NCI-H524 treated with DMSO at 0.1 percent for 48 hours (cell line): ENCODE measurements around the gene PLTP.
"Not testable (repeated sequence)": the region's sequence is repeated elsewhere in the genome, so short reads cannot be mapped to it uniquely, and the experiment has no call there.

Experiments
- DNase-seq: peaks from one replicate; lab custom pipeline; 2025; lab: John Stamatoyannopoulos, UW

The PLTP gene

GRCh38 chr20:45911486-45912343, at the start of gene PLTP:
PLTP (minus strand) TSS chr20:45912155; CDS start chr20:45911452, 703 bp downstream.
- no peak for DNase-seq

DNA sequence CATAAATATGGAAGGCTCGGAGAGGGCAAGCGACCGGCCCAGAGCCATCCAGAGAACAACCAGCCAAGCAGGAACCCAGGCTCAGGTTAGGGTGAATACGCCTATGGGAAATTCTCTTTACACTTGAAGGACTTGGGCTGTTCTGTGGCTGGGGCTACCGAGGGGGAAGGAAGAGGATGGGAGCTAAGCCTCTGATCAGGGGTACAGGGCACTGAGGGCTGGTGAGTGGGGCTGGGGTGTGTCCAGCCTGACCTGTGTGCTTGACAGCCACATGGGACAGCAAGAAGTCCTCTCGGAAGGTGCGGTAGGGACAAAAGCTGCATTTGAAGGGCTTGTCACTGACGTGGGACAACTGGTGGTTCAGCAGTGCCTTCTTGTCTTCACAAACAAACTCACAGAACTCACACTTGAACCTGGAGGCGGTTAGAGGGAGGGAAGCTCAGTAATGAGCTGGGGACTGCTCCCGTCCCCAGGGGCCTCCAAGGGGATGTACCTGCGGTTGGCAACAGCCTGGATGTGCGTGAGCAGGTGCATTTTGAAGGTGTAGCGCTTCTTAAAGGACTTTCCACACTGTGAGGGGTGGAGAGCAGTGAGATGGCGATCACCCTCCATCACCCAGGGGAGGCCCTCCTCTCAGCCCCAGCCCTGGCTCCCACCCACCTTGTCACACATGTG, 48.1 kb upstream of the PLTP start:
- DNase-seq = no peak

- no peak for DNase-seq
Observed at GRCh38 chr20:45959126-45959525, 47.2 kb upstream of the PLTP start.

DNA sequence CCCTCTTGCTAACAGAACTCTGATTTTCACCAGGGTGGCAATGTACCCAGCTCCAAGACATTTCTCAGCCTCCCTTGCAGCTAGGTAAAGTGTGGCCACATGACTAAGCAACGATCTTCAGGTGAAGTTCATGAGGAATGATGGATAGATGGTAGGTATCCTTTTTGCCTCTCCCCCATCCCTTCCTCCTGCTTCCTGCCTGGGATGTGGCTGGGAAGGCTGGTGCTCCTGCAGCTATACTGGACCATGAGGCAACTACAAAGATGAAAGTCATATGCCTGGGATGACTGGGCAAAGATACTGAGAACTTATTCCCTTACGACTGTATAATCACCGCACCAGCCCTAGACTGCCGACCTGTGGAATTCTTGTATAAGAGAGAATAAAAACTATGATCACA, 46.6 kb upstream of the PLTP start:
- DNase-seq = no peak

DNA sequence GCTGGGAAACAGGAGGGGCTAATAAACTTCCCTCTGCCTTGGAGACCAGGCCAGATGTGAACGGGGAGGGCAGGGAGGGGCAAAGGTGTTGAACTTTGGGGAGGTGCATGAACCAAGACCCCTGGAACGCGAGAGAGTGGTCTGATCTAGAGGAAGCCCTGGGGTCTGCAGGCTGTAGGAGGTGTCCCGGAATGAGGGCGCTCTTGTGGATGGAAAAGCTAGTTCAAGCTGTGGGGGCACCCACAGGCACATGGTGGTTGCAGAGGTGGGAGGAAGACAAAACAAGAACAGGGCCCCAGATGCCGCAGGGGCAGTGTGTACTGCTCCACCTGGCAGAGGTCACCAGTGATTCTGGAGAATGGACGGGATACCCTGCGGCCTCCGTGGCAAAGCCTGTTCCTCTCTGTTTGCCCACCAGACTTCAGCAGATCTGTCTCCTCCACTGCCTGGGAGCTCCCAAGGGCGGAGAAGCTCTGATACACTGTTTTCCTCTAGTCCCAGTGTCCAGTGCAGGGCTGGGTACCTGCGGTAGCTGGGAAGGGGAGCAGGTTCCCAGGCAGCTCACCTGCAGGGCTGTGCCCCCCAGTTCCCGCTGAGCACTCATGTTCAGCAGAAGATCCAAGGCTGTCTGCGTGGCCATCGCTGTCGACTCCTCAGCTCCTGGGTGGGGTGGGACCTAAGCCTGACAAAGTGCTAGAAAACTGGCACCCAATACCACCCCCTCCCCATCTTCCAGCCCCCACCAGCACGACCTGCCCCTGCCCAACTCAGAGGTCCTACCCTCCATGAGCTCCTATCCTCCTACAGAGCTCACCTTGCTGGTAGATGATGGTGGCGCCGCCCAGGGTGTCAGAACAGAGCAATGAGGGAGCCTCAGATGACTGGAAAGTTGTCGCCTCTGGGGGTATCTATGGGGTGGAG, 45.3 kb upstream of the PLTP start:
- DNase-seq = no peak

GRCh38 chr20:45956326-45956725, 44.4 kb upstream of the PLTP start:
- not testable (repeated sequence) for DNase-seq

DNA sequence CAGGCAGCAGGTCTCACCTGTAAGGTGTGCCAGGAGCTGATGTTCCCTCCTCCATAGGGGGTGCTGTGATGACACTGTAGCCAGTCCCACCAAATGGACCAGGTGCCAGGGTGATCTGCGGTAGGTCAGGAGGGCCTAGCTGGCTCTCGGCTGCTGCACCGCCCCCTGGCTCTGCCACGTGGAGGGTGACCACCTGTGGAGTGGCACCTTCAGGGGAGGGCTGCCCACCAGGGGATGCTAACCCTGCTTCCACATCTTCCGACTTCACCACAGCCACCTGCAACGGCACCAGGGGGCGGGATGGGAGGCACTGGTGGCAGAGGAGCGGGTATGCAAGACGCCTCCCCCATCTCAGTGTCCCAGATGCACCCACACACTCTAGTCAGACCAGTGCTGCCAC, 41.7 kb upstream of the PLTP start:
- no peak for DNase-seq

DNA sequence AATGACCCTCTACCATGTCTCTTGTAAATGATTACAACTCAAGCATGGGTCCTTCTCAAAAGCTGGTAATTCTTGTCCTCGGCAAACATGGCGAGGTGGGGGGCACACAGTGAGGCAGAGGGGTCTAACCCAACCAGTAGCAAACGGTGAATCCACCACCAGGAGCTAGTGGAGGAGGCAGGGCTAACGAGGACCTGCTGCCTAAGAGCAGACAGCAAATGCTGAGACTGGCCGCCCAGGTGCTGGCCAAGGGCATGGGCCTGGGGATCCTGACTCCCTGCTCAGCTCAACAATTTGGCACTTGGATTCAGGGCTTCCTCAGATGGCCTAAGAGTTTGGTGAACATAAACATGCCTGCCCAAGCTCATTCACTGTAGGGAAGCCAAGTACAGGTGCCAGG, 40.9 kb upstream of the PLTP start:
- no peak for DNase-seq

DNA sequence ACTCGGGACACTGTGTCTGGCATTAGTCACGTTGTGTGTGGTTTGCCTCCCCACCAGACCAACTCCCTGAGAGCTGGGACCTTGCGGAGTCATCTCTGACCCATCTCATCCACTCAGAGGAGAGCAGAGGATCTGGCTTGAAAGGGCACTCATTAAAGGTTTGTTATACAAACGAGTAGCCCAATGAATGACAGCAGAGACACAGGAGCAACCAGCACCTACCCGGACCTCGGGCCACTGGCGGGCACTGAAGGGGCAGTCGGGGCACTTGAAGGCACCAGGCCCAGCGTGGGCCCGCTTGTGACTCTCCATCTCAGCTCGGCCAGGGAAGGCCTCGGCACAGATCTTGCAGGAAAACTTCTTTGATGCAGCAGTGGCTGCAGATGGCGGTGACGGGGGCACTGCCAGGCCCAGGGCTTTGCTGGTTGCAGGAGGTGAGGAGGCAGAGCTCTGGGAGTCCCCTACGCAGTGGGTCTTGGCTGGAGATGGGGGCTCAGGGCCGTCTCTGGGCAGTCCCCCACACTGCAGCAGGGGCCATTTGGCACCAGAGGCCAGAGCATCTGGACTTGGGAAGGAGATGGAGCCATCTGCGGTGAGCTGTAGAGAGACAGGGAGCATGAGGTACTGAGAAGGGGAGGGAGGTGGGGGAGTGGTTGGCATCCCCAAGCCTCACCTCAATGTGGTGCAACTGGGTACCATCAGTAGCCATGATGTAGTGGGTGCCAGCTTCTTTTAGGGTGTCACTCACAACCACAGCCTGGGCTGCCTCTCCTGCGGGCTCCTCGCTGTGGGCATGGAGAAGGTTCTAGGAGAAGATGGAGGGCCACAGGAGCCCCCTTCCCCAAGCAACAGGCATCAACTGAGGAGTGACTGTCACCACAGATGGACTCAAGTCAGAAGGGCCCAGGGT, 40.2 kb upstream of the PLTP start:
- no peak for DNase-seq

GRCh38 chr20:45950330-45950646, 38.3 kb upstream of the PLTP start:
- no peak for DNase-seq

DNA sequence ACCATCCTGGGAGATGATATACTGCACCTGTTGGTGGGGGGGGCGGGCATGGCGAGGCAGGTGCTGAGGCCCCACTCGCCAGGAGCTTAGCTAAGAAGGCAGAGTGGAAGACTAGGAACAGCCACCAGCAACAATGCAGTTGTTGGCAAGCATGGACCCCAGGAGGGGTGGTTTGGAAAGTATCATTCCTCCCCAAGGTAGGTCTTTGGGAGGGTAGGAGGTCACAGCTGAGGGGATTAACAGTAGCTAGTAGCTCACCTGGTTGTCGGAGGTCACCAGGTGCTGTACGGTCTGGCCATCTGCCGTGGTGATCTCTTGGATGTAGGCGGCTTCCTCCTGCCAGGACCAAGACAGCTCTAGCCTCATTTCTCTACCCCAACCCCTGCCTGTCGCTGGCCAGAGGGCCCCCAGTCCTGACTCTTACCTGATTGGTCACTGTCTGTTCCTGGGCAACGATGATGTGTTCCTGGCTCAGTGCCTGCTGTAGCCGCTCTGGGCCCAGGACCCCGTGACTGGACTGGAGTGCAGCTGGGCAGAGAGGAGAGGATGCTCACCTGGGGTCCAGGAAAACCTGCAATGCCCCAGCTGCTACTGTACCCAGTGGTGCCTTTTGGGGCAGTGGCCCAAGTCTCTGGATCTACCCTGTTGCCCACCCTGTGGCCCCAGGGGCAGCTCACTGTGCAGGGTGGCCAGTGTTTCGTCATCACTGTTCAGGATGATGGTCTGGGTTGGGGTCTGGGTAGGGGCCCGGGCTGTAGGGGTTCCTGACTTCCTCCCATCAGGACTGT, 37.8 kb upstream of the PLTP start:
- DNase-seq = no peak

DNA sequence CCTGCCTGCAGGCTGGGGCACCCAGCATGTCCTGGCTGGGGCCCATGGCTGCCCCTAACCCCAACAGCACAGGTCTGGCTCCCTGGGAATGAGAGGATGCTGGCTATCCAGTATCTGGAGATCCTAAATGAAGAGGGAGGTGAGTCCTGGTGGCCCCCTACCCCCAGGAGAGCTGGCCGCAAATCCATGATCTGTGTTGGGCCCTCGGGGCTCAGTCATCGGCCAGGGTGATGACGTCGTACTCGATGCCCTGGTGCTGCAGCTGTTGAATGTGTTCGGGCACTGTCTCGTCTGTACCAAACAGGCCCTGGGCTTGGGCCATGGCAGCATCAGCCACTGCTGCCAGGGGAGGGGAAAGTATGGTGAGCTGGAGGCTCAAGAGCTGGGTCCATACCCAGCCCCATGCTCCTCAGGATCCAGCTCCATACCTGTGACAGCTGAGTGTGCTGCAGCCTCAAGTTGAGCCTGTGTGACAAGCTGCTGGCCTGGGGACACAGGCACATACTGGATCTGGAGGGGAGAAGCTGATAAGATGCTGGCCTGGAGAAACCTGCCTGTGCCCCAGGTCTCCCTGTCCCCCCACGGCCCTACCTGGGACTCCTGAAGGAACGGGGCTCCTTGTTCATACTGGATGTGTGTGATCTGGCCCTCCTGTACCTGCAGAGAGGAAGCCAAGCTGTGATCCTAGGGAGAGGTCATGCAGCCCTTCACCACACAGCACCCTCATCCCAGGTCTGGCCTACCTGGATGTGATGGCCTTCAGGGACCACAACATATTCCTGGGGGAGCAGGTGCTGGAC, 37.0 kb upstream of the PLTP start:
- no peak for DNase-seq

- DNase-seq = no peak
Observed at GRCh38 chr20:45948261-45948733, 36.3 kb upstream of the PLTP start.

DNA sequence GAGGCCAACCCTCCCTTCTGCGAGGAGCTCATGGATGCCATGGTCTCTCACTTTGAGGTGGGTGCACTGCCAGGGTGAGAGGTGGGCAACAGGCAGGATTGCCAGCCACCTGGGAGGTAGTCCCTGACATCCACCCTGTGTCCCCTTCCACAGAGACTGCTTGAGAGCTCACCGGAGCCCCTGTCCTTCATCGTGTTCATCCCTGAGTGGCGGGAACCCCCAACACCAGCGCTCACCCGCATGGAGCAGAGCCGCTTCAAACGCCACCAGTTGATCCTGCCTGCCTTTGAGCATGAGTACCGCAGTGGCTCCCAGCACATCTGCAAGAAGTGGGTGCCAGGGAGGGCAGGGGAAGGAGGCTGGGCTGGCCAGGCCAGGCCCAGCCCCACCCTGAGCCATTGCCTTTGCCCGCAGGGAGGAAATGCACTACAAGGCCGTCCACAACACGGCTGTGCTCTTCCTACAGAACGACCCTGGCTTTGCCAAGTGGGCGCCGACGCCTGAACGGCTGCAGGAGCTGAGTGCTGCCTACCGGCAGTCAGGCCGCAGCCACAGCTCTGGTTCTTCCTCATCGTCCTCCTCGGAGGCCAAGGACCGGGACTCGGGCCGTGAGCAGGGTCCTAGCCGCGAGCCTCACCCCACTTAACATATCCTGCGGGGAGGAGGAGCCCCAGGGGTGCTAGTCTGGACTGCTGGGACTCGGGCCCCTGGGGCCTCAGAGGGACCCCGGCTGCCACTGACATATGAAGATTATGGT, 35.3 kb upstream of the PLTP start:
- DNase-seq = no peak

DNA sequence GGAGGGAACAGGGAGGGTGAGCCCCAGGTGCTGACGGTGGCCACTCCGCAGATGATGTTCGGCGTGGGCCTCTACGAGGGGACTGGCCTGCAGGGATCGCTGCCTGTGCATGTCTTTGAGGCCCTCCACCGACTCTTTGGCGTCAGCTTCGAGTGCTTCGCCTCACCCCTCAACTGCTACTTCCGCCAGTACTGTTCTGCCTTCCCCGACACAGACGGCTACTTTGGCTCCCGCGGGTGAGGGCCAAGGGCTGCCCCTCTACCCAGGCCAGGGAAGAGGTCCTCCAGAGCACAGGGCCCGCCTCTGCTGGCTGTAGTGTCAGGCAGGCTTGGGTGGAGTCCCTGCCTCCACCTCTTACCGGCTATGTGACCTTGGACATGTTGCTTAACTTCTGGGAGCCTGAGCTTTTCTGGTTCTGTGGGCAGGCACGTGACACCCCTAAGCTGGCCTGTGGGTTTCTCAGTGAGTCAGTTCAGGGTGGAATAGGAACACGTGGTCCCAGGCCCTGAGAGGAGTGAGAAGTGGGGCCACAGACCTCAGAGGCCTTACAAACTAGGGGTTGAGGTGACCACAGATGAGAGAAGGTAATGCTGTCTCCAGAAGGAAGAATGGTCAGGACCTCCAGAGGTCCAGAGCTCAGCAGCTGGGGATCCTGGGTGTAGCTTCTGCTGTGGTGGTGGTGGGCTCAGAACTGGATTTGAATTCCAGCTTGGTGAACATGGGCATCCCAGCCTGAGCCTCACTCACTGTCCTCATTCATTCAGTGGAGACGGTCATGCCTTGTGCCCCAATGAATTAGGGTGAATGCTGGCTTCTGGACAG, 34.4 kb upstream of the PLTP start:
- DNase-seq = no peak

DNA sequence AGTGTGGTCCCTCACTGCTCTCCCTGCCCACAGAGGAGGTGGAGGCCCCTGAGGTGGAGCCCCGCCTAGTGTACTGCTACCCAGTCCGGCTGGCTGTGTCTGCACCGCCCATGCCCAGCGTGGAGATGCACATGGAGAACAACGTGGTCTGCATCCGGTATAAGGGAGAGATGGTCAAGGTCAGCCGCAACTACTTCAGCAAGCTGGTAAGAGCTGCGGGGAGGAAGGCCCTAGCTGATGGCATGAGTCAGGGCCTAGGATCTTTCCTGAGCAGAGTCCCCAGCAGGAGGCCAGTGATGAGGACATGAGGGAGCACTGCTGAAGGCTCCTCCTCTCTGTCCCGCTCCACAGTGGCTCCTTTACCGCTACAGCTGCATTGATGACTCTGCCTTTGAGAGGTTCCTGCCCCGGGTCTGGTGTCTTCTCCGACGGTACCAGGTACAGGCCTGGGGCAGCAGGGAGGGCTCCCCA, 33.8 kb upstream of the PLTP start:
- no peak for DNase-seq

GRCh38 chr20:45944965-45945677, 33.2 kb upstream of the PLTP start:
- no peak for DNase-seq
